ENCODE data around the gene SLC35G6.

GRCh38 chr17:7502171-7502847 is 21.1 kb downstream of the SLC35G6 start:
- no peak for TF ChIP-seq CTCF (optimal IDR thresholded peaks at IDR 0.05 in 1 of 3, IDR thresholded peaks at IDR 0.05 in 1 of 3, conservative IDR thresholded peaks at IDR 0.05 in 1 of 3; ENCODE audit: extremely low read depth in 1 of 3, insufficient read depth in 2 of 3, low read length in 3 of 3)
- no peak for TF ChIP-seq EZH2 (IDR thresholded peaks at IDR 0.05; ENCODE audit: low read length)
